GM18526 (cell line): ENCODE results near the gene SLC26A4.

ENCODE experiments used
- POLR2A ChIP-seq: IDR thresholded peaks from 3 replicates; pipeline ENCODE4 v1.6.1; 2011; ENCODE audit not compliant: insufficient read length; ENCODE audit errors: extremely low read depth

SLC26A4 gene

DNA sequence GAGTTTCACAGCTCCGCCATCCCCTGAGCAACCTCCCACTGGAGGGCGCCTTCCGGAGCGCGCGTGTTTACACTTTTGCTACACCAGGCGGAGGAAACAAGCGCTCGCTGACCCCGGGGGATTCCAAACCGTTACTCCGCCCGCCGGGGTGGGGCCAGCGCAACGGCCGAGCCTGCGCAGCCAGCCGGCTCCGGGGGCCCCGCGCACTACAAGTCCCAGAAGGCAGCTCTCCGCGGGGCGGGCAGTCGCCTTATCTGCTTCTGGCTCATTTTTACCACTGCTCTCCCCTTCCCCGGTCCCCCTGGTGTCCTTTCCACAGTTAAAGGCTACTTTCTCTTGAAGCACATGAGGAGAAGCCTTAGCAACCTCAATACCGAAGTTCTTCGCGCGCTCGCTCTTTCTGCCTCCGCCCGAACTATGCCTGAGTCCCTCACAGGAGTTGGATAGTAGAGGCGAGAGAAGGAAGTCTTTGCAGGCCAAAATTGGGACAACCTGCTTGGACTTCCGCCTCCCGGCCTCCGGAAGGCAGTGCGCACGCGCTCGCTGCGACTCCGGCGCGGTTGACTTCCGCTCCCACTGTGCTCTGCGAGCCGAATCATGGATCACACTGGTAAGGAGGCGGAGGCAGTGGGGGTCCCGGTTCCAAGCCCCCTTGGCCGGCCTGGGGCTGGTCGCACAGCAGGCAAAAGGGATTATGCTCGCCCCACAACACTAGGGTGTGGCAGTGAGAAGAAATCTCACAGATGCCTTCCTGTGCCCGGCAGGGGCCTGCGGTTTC lies 83.1 kb downstream of the SLC26A4 start, which contains the start of gene CBLL1:
Gene CBLL1, plus strand, starts transcription at position 576 of the 778 bp plus-strand sequence. Its CDS starts 22 bp downstream, at position 598.
- TF ChIP-seq POLR2A, result peak; percentile 75

DNA sequence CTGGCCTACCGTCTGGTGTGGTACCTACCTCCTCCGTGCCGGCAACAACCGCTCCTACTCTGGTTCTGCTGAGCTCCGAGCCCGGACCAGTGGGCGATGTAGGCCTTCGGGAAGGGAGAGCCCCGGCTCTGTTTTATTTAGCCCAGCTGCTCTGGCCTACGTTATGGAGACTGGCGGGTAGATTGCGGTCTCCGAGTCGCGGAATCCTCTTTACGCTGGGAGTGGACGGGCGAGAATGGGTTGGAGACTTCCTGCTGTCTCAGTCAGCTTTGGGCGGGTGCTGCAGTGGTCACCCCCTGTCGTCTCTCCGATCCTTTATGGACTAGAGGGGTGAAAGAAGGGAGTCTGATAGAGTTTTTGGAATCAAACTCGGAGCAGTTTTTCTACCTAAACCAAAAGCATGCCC lies 83.7 kb downstream of the SLC26A4 start:
- no peak for TF ChIP-seq POLR2A

DNA sequence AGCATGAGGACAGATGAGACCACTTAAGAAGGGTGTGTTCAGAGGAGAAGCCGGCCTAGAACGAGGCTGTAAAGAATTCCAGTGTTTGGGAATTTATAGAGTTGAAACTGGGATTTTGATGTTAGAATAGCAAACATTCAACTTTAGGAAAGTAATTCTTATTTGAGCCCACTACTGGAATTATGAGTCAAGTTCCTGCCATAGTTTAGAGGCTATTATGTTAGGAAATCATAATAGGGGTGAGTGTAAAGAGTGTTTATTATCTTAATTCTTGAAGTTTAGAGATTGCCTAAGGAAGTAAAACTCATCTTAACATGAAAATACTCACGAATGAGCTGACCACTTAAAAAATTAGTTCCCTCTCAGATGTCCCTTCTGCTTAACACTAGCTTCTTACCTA lies 85.4 kb downstream of the SLC26A4 start:
- no peak for TF ChIP-seq POLR2A

DNA sequence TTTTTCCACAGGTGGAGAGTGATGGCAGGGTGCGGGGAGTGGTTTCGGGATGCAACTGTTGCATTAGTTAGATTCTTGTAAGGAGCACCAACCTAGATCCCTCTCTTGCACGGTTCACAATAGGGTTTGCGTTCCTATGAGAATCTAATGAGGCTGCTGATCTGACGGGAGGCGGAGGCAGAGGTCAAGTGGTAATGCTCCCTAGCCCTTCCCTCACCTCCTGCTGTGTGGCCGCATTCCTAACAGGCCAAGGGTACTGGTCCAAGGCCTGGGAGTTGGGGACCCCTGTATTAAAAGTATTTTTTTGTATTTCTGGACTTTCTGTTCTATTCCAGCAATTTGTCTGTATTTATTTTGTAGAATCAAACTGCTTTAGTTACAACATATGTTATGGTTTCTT lies 90.5 kb downstream of the SLC26A4 start:
- no peak for TF ChIP-seq POLR2A

DNA sequence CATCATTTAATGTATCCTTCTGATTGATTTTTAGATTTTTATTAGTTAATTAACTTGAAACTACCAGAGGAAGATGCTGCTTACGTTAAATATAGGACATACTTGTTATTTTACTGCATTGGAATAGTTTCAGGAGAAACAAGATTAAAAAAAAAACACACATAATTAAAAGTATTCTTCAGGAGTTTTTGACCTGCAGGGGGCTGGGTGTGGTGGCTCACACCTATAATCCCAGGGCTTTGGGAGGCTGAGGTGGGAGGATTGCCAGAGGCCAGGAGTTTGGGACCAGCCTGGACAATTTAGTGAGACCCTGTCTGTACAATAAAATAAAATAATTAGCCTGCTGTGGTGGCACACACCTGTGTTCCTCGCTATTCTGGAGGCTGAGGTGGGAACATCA lies 94.0 kb downstream of the SLC26A4 start:
- TF ChIP-seq POLR2A, result no peak

DNA sequence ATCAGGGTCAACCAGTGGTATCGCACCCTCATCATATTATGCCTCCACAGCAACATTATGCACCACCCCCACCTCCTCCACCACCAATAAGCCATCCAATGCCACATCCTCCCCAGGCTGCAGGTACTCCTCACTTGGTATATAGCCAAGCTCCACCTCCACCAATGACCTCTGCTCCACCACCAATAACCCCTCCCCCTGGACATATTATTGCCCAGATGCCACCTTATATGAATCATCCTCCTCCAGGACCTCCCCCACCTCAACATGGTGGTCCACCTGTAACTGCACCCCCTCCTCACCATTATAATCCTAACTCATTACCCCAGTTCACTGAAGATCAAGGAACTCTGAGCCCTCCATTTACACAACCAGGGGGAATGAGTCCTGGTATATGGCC lies 98.0 kb downstream of the SLC26A4 start:
- TF ChIP-seq POLR2A, result no peak

DNA sequence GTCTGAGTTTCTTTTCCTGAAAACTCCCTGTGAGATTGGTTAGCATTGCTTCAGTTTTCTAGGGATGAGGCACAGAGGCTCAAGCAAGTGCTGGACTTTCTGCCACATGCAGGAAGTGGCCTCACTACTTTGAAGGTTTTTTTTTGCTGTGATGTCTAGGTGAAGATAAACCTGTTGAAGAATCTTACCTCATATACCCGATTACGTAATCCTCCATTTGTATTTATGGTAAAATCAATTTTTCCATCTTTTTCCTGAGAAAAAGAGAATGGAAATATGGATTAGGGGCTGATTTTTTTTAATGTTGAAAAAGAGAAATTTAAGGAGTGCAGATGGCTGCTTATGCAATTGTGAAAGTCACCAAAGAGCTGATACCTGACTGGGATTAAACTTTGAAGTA lies 106.8 kb downstream of the SLC26A4 start:
- no peak for TF ChIP-seq POLR2A
